ENCODE data around the gene PRCC. TPM values are rescaled to one million over a fixed set of nuclear protein-coding genes. Genes with fewer than 3 reads are reported as not detected.

PRCC gene
- total RNA-seq, 2 donors from 2014 or later: 108 to 111 TPM

DNA sequence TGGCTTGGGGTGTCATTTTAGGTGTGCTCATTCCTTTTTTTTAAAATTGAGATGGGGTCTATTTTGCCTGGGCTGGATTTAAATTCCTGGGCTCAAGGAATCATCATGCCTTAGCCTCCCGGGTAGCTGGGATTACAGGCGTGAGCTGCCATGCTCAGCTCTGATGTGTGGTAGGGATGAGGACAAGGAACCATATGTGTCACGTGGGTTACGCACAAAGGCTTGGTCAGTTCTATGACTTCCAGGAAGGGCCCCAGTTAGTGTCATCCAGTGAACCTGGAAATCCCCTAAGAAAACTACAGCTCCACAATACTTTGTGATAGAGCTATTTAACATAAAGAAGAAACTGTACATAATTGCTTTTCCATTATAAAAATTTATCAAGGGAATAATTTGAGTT lies 45.8 kb upstream of the PRCC start:
- Histone ChIP-seq H3K36me3 (ENCODE audit: control insufficient read depth, insufficient read depth, low read length) (peaks cover 47% of the 10 kb centered on the region), H3K27ac (ENCODE audit: low read depth, low read length) (no peak overlapping the region), H3K4me3 (ENCODE audit: low read length) (no peak overlapping the region), H3K9ac (ENCODE audit: extremely low read depth, low read length, poor library complexity, severe bottlenecking) (no peak overlapping the region), H3K27me3 (ENCODE audit: control insufficient read depth, insufficient read depth, low read length, poor library complexity, severe bottlenecking) (no peaks in the 10 kb centered on the region), H3K9me3 (ENCODE audit: control insufficient read depth, low read length) (no peaks in the 10 kb centered on the region), H3K4me1 (ENCODE audit: control insufficient read depth, insufficient read depth, low read length) (peaks cover 5% of the 10 kb centered on the region)
- peaks cover 37% of the 10 kb centered on the region for H3K36me3 Mint-ChIP-seq (ENCODE audit: low read depth)
- no peaks in the 10 kb centered on the region for H3K27me3 Mint-ChIP-seq (ENCODE audit: insufficient read depth)
- WGBS, 2 experiments (ENCODE audit: insufficient coverage in 1 of 2, insufficient read length in 1 of 2): 94 to 98% methylated on average over 4 of the region's 4 CpGs
- DNase-seq: no peak
- H3K4me1 Mint-ChIP-seq: no peaks in the 10 kb centered on the region
- no peaks in the 10 kb centered on the region for H3K9me3 Mint-ChIP-seq
- TF ChIP-seq CTCF (conservative IDR thresholded peaks at IDR 0.05): no peak
- H3K27ac Mint-ChIP-seq: no peak overlapping the region
- H3K4me3 Mint-ChIP-seq: no peak overlapping the region

DNA sequence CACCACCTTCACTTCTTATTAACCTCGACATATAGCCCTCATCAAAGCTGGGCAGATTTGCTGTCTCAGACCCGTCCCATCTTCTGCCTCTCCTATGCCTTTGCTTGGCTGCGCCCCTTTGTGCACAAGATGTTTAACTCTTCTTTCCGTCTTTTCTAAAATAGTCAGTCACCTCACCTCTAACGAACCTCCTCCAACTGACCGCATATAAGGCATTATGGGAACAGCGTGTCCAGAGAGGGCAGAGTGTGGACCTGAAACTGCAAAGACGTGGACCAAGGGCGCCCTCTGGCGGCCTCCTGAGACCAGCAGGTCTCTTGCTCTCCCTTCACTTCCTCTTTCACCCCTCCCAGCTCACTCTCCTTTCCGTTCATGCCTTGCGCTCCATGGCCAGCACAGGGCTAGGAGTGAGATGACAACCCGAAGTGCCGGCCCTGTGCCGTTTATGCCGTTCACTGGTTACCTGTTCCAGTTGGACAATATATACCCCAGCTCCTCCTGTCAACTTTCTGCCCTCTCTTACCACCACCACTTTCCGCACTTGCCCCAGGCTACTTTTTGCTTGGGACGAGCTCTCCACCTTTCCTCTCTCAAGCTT lies 41.6 kb upstream of the PRCC start:
- Histone ChIP-seq H3K9me3 (ENCODE audit: control insufficient read depth, low read length) (no peaks in the 10 kb centered on the region), H3K27ac (ENCODE audit: low read depth, low read length) (no peak overlapping the region), H3K36me3 (ENCODE audit: control insufficient read depth, insufficient read depth, low read length) (peaks cover 44% of the 10 kb centered on the region), H3K4me1 (ENCODE audit: control insufficient read depth, insufficient read depth, low read length) (peaks cover 17% of the 10 kb centered on the region), H3K27me3 (ENCODE audit: control insufficient read depth, insufficient read depth, low read length, poor library complexity, severe bottlenecking) (no peaks in the 10 kb centered on the region), H3K9ac (ENCODE audit: extremely low read depth, low read length, poor library complexity, severe bottlenecking) (no peak overlapping the region), H3K4me3 (ENCODE audit: low read length) (peak overlapping the region; percentile 97)
- peak; percentile 96 for DNase-seq
- Mint-ChIP-seq H3K36me3 (ENCODE audit: low read depth) (peaks cover 33% of the 10 kb centered on the region), H3K27me3 (ENCODE audit: insufficient read depth) (no peaks in the 10 kb centered on the region), H3K27ac (no peak overlapping the region), H3K4me1 (peaks cover 5% of the 10 kb centered on the region), H3K9me3 (no peaks in the 10 kb centered on the region), H3K4me3 (no peak overlapping the region)
- peak; percentile 99 for TF ChIP-seq CTCF (conservative IDR thresholded peaks at IDR 0.05)
- WGBS, 2 experiments (ENCODE audit: insufficient coverage in 1 of 2, insufficient read length in 1 of 2): 23 to 40% methylated on average over 11 to 18 of the region's 18 CpGs

DNA sequence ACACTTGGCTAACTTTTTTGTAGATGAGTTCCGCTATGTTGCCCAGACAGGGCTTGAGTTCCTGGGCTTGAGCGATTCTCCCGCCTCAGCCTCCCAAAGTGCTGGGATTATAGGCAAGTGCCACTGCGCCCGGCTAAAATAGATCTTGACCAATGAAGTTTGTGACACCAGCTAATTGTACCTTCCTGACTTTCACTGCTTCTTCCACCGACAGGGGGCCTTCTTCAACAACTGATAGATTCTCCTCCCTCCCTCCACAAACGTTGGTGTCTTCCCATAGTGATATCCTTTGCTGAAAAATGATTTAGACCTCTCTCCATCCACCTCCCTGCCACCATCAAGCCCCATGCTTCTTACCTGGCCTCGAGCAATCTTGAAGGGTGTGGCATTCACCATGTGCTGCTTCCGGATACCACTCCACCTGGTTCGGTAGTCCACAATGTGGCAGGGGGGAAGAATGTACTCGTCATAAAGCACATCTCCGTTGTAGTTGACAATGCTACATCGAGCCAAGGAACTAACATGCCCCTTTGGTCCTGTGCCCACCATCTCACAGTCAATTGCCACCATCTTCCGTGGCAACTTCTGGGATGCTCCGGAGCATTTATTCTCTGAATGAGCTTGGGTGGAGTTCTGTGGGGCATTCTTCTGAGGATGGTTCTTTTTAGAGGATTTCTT lies 40.6 kb upstream of the PRCC start:
- DNase-seq: peak; percentile 89
- Histone ChIP-seq H3K27me3 (ENCODE audit: control insufficient read depth, insufficient read depth, low read length, poor library complexity, severe bottlenecking) (no peaks in the 10 kb centered on the region), H3K4me1 (ENCODE audit: control insufficient read depth, insufficient read depth, low read length) (peaks cover 17% of the 10 kb centered on the region), H3K9me3 (ENCODE audit: control insufficient read depth, low read length) (no peaks in the 10 kb centered on the region), H3K9ac (ENCODE audit: extremely low read depth, low read length, poor library complexity, severe bottlenecking) (no peak overlapping the region), H3K4me3 (ENCODE audit: low read length) (peak overlapping the region; percentile 97), H3K27ac (ENCODE audit: low read depth, low read length) (no peak overlapping the region), H3K36me3 (ENCODE audit: control insufficient read depth, insufficient read depth, low read length) (peaks cover 35% of the 10 kb centered on the region)
- peaks cover 5% of the 10 kb centered on the region for H3K4me1 Mint-ChIP-seq
- peak; percentile 83 for TF ChIP-seq CTCF (conservative IDR thresholded peaks at IDR 0.05)
- 62 to 63% methylated on average over 11 to 15 of the region's 15 CpGs for WGBS, 2 experiments (ENCODE audit: insufficient coverage in 1 of 2, insufficient read length in 1 of 2)
- H3K4me3 Mint-ChIP-seq: no peak overlapping the region
- no peaks in the 10 kb centered on the region for H3K9me3 Mint-ChIP-seq
- H3K27ac Mint-ChIP-seq: no peak overlapping the region
- no peaks in the 10 kb centered on the region for H3K27me3 Mint-ChIP-seq (ENCODE audit: insufficient read depth)
- H3K36me3 Mint-ChIP-seq (ENCODE audit: low read depth): peaks cover 25% of the 10 kb centered on the region
